Renal pelvis (tissue), 4 donors: ENCODE measurements around the gene USP53. TPM values are rescaled to one million over a fixed set of nuclear protein-coding genes. Genes with fewer than 3 reads are reported as not detected.
"Not testable (repeated sequence)": the region's sequence is repeated elsewhere in the genome, so short reads cannot be mapped to it uniquely, and the experiment has no call there.

Experiments used
- DNase-seq: peaks from one replicate; pipeline ENCODE4 v3.0.0-alpha.2; 2013
- polyA plus RNA-seq, 3 donors: library from polyadenylated mRNA; unstranded; fragments of 120-200 nt; gene quantifications; one replicate each; pipeline ENCODE4 v1.2.1, GENCODE V29; 2013; ENCODE audit not compliant: insufficient read length in 3 of 3

Gene USP53
- polyA plus RNA-seq, 3 donors = 34.4 to 42.8 (median 35.1) TPM

DNA sequence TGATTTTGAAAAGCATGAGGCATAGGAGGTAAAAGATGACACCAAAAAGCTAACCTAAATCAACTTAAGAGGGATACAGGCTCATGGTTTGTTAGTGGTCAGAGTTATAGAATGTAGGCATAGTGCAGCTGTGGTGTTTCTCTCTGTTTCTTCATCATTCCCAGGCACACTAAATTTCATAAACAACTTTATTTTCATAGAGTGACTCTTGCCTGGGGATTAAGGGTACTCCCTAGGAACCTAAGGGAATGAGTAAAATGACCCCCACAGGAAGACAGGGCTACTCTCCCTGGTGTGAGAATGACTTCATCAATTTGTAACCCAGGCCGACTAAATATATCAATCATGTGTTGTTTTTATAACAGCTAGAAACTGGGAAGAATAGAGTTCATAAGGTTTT lies 98.3 kb downstream of the USP53 start:
- no peak for DNase-seq

DNA sequence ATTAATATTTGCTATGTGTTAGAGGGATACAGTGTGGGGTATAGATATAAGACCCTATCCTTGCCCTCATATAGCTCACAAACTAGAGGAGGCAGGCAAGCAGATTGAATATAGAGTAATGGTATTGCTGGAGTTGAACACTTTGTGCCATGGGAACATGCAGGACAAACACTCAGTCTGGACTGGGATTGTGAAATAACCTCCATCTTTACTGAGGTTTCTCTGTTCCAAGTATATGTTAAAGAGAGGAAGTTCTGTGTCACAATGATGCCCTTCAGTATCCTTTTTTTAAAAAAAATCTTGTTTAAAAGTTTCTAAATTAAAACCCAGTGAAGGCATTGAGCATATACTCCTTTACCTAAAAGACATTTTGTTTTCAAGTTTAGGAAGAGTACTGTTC lies 100.7 kb downstream of the USP53 start:
- DNase-seq = no peak

DNA sequence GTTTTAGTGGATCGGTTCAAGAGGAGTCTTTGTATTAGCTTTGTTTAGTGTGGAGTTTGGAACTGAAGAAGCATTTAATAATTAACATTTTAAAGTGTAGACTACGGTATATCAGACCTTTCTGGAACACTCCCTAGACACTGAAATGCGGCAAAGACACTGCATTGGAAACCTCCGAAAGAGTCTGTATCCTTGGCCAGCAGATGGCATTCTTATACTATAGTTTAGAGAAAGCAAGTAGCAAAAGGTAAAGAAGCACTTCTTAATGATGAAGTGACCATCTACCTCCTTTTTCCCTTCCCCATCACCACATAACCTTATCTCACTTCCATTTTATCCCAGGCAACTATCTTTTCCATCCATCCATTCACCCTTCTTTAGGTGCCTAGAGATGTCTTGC lies 101.8 kb downstream of the USP53 start:
- DNase-seq = peak; percentile 33

DNA sequence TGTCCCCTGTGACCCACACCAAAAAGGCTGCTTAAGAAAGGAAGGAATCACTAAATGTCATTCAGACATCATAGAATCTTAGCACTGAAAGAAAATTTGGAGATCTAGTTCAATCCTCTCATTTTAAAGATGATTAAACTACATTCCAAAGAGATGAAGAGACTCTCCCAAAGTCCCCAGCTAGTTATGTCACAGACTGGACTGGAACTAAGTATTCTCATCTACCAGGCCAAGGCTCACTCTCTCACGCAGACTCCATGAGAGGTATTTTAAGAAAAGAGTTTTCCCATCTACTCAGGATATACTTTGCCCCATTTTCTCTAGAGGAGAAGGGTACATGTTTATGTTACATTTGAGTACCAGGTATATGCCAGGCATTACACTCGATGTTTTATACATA lies 102.5 kb downstream of the USP53 start:
- no peak for DNase-seq

DNA sequence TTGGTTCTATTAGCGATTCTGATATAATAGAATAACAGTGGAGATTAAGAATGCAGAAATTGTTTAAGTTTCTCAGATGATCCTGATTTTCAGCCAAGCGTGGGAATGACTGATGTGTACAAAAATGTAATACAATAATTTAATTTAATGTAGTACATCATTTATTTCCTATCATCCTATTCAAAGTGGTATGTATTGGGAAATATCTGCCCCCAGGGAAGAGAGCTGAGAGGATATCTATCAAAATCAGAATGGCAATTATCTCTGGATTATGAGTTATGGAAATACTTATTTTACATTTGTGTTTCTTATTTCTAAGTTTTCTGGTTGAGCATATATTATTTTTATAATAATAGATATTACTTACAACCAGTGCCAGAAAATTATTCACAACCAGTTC lies 105.5 kb downstream of the USP53 start:
- DNase-seq = no peak

DNA sequence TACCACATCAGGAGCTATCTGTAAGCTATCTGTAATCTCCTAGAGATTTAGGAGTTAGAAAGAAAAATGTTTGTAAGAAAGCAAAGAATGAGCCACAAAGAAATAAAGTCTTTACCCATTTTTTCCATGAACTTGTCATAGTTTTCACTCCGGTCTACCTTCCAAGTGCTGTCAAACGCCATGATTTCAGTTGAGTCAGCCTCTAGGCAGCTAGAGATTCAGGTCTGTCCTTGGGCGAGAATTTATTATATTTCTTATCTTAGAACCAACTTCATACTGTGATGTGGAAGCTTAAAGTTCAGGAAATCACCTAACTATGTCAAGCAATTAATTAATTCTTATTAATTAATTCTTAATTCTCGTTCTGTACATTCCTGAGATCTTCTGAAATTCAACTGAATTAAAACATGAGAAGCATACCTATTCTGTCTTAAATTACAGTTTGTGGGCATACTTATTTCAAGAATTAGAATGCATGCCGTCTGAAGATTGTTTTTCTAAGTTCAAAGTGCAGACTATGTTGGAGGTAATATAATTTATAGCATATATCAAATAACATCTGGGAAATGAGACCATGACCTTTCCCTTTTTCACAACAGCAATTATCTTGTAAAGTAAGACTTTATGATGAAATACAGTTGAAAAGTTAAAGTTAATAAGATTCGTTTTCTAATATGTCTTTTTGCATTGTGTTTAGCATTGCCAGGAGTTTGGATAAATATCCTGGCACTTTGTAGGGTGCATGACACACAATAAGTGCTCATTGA lies 109.6 kb downstream of the USP53 start, which contains the start of gene FABP2:
TSS of gene FABP2 (minus strand) at position 218 of the 767 bp plus-strand sequence. CDS start at position 182, 36 bp downstream.
- DNase-seq = no peak

DNA sequence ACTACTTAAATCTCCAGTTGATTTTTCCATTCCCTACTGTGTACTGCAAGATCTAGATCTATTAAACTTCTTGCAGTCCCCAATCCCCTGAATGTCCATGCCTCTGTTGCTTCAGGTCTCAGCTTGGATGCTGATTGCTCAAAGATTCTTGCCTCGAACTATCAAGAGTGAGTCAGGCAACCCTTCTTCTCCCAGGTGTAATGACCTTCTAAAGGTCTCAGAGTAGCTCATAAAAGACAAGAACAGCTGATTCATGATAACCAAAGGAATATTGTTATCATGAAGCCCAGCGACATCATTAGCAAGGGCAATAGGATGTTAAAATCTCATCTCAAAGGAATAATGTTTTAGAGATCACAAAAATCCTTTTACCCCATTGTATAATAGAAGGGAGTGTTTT lies 116.2 kb downstream of the USP53 start:
- DNase-seq = no peak

DNA sequence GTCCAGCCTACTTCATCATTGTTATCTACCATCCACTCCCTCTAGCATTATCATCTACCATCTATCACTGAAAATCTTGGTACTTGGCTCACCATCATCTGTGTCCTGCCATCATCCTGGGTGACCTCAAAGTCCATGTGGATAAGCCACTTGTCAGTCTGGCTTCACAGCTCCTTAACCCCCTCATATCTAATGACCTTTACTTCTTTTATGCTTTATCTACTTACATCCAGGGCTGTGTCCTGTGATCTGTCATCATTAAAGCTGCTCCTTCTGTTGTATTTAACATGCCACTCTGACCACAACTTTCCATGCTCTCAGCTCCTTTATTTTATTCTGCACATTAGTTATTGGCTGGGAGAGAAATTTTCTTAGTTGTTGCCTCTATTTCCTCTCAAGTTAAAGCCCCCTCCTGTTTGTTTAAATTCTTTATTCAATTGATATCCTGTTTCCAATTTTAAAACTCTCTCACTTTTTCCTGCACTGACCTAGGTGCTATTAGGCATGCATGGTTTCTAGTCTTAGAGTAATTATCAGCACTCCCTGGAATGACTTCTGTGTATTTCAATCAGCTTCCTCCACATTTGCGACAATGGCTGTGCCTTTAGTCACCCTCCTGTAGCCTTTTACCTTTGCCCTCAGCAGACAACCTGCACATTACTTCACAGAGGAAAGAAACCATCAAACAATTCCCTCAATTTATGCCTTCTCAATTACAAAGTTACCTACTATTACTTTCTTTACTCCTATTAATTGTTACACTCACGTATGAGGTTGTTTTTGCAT lies 117.5 kb downstream of the USP53 start:
- no peak for DNase-seq

DNA sequence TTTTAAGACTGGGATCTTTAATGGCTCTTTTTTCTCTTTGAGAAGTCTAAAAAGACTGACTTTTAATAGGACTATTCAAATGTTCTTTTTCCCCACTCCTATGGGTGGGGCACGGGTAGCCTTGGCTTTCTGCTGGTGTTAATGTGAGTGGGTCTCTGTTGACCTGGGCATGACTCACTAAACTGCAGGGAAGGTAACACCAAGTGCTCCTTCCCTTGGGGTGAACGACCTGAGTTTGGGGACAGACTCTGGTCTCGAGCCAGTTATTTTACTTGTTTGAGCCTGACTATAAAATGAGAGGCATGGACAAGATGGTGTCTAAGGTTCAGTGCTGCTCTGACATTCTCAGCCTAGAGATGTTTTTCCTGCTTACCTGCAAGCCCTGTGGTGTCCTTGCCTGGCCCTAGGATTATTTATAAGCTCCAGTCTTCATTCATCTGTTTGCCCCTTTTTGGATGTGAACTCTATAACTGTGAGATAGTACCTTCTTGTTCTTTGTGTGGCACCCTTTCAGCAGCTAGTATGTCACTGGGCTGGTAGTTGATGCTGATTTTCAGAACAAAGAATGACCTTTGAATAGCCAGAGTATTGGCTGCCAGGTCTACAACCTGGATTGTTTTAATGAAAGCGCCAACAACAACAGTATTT lies 123.9 kb downstream of the USP53 start:
- DNase-seq = not testable (repeated sequence)

DNA sequence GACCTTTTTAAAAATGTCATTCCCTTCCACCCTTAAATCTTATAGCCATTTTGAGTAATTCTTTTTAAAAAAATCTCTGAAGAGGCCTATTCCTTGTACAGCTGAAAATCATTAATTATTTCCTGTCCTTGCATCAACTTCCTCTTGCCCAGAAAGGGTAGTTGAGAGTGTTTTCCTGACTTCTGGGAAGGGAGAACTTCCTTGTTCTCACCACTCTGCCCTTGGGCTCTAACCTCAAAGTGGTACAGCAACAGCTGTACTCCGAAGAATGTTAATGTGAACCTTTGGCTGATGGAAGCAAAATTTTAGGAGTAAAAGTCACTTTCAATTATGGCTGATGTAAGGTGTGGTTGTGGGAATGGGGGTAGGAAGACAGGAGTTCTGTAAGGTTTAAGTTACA lies 124.5 kb downstream of the USP53 start:
- no peak for DNase-seq

DNA sequence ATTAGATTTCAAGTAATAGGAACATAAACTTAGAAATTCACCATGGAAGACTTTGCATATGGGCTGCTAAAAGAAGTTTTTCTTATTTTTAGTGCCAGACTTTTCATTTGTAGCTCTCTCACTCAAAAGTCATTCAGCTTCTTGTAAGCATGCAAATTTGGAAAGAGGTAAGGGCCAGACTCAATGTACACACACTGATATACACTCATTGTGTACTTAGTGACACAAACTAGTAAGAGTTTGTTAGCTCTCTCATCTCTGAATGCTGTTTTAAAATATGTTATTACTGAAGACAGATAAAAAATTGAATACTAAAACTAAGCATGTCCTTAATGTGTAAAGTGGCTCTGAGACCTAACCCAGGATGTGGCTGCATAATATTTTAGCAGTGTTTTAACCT lies 127.4 kb downstream of the USP53 start:
- DNase-seq = not testable (repeated sequence)

DNA sequence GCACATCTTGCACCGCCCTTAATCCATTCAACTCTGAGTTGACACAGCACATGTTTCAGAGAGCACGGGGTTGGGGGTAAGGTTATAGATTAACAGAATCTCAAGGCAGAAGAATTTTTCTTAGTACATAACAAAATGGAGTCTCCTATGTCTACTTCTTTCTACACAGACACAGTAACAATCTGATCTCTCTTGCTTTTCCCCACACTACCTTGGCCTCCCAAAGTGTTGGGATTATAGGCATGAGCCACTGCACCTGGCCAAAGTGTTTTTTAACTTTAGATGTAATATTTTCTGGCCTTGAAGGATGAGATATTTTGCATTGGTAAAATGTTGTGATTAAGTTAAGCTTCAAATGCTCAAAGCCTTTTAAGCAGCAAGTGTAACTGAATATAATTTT lies 130.8 kb downstream of the USP53 start:
- not testable (repeated sequence) for DNase-seq

Other genes starting within 250 kb of the USP53 start
- gene MYOZ2, start 76.9 kb upstream of the USP53 start, polyA plus RNA-seq = under 1 TPM; 0.29 to 0.48 (median 0.37) TPM
- under 1 TPM; 0.03 to 0.09 (median 0.09) TPM for gene FABP2, start 109.4 kb downstream of the USP53 start, polyA plus RNA-seq